A673 (cell line): ENCODE results near the gene SIDT1. TPM values are rescaled to one million over a fixed set of nuclear protein-coding genes. Genes with fewer than 3 reads are reported as not detected.

Source experiments
- BruUV-seq: library from RNA; stranded (reverse); fragments of 400-500 nt; replicated peaks from 2 replicates; lab custom pipeline; 2021; lab: Mats Ljungman, UMichigan
- CTCF ChIA-PET: fragments of 300-600 bp; sonication (Branson Sonifier 250); formaldehyde crosslinking; loops from one replicate; lab custom pipeline; 2022; ENCODE audit warnings: antibody characterized with exemption; lab: Charles Lee
- POLR2A ChIA-PET: fragments of 300-600 bp; sonication (Branson Sonifier 250); formaldehyde crosslinking; loops from one replicate; lab custom pipeline; 2022; ENCODE audit warnings: antibody characterized with exemption; ENCODE audit not compliant: low non-redundant PET; lab: Charles Lee
- DNase-seq: peaks from one replicate; pipeline ENCODE4 v3.0.0-alpha.2; 2015; ENCODE audit warnings: low spot score
- H3K27ac ChIP-seq: fragments of 200-600 bp; sonication (generic); 2 replicates; pipeline ENCODE4 v1.5.1; 2016; ENCODE audit warnings: mixed run types, low read depth, mild to moderate bottlenecking, mixed read lengths, antibody characterized with exemption, low read length; ENCODE audit not compliant: poor library complexity, severe bottlenecking
- H3K27me3 ChIP-seq: fragments of 200-600 bp; sonication (generic); replicated peaks from 2 replicates; pipeline ENCODE4 v1.6.1; 2017; ENCODE audit warnings: mixed run types, low read depth, mild to moderate bottlenecking, mixed read lengths, antibody characterized with exemption, low read length; ENCODE audit not compliant: insufficient read depth, poor library complexity
- H3K36me3 ChIP-seq: fragments of 200-600 bp; sonication (generic); 2 replicates; pipeline ENCODE4 v1.6.1; 2016; ENCODE audit warnings: mixed run types, mild to moderate bottlenecking, mixed read lengths, antibody characterized with exemption, low read length; ENCODE audit not compliant: insufficient read depth, poor library complexity, severe bottlenecking
- H3K4me1 ChIP-seq: fragments of 200-600 bp; sonication (generic); 2 replicates; pipeline ENCODE4 v1.6.1; 2017; ENCODE audit warnings: mixed run types, mild to moderate bottlenecking, mixed read lengths, antibody characterized with exemption, low read length; ENCODE audit not compliant: insufficient read depth, poor library complexity, severe bottlenecking
- H3K4me3 ChIP-seq: fragments of 200-600 bp; sonication (generic); 2 replicates; pipeline ENCODE4 v1.5.1; 2016; ENCODE audit warnings: low read depth, mixed run types, mild to moderate bottlenecking, mixed read lengths, low read length; ENCODE audit not compliant: poor library complexity, severe bottlenecking
- H3K9me3 ChIP-seq: fragments of 200-600 bp; sonication (generic); 2 replicates; pipeline ENCODE4 v1.6.1; 2016; ENCODE audit warnings: mixed run types, low read depth, mild to moderate bottlenecking, mixed read lengths, antibody characterized with exemption, low read length; ENCODE audit not compliant: poor library complexity, severe bottlenecking
- EZH2 ChIP-seq: fragments of 200-600 bp; sonication (generic); IDR thresholded peaks from 2 replicates; pipeline ENCODE4 v1.6.1; 2017; ENCODE audit warnings: borderline replicate concordance, low read depth, mild to moderate bottlenecking, mixed read lengths, antibody characterized with exemption, low read length; ENCODE audit not compliant: poor library complexity, severe bottlenecking
- intact Hi-C: fragments of 100-400 bp; cut with micrococcal nuclease; formaldehyde crosslinking; loops from one replicate; pipeline ENCODE4 v1.10.0; 2022; ENCODE audit not compliant: unreplicated experiment
- total RNA-seq: library from RNA; stranded (reverse); gene quantifications from 2 replicates; pipeline ENCODE4 v1.2.3, GENCODE V29; 2021
- TF ChIP-seq, protein P1 (sequence below): fragments of 300-800, 200-600 bp; sonication (generic); conservative IDR thresholded peaks from 2 replicates; pipeline ENCODE4 v1.5.1; 2017; ENCODE audit warnings: low read depth, mild to moderate bottlenecking, antibody characterized with exemption, low read length, moderate library complexity, mixed read lengths

Gene SIDT1
- total RNA-seq, 1 experiment from 2014 or later, result not detected

- DNase-seq, result no peak
- intact Hi-C loops, result no loop called here
- Histone ChIP-seq H3K36me3 (no peaks in the 10 kb centered on the region), H3K27me3 (no peaks in the 10 kb centered on the region), H3K27ac (no peak overlapping the region), H3K4me1 (no peaks in the 10 kb centered on the region), H3K9me3 (no peaks in the 10 kb centered on the region), H3K4me3 (no peak overlapping the region)
- ChIA-PET POLR2A (no interaction called here), CTCF (no interaction called here)
- TF ChIP-seq, protein P1, sequence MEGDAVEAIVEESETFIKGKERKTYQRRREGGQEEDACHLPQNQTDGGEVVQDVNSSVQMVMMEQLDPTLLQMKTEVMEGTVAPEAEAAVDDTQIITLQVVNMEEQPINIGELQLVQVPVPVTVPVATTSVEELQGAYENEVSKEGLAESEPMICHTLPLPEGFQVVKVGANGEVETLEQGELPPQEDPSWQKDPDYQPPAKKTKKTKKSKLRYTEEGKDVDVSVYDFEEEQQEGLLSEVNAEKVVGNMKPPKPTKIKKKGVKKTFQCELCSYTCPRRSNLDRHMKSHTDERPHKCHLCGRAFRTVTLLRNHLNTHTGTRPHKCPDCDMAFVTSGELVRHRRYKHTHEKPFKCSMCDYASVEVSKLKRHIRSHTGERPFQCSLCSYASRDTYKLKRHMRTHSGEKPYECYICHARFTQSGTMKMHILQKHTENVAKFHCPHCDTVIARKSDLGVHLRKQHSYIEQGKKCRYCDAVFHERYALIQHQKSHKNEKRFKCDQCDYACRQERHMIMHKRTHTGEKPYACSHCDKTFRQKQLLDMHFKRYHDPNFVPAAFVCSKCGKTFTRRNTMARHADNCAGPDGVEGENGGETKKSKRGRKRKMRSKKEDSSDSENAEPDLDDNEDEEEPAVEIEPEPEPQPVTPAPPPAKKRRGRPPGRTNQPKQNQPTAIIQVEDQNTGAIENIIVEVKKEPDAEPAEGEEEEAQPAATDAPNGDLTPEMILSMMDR, result no peak
- no peak for TF ChIP-seq EZH2
- BruUV-seq, result no TSS peak
Measured at GRCh38 chr3:113659996-113660395, 127.6 kb downstream of the SIDT1 start.

DNA sequence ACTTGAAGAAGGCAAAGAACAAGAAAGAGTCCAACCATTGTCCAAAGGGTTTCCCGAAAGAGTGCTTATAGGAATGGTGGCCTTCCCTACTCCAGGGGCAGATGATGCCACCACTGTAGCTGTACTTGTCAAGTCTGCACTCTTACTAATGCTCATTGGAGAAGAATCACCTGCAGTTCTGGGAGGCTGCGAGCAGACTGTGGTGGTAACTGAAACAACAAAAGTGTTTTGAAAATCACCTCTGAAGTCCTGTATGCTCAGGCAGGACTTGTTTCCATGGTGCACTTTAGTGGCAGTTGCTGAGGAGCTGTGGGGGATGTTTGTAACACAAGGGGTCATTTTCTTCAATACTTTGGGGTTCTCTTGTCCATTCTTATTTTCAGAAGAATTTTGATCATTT lies 128.1 kb downstream of the SIDT1 start:
- no peak for DNase-seq
- Histone ChIP-seq H3K36me3 (no peaks in the 10 kb centered on the region), H3K27me3 (no peaks in the 10 kb centered on the region), H3K4me3 (no peak overlapping the region), H3K4me1 (no peaks in the 10 kb centered on the region), H3K27ac (no peak overlapping the region), H3K9me3 (no peaks in the 10 kb centered on the region)
- intact Hi-C loops, result no loop called here
- ChIA-PET POLR2A (no interaction called here), CTCF (no interaction called here)
- no TSS peak for BruUV-seq
- TF ChIP-seq, protein P1, result no peak
- no peak for TF ChIP-seq EZH2

GRCh38 chr3:113660896-113661295 lies 128.5 kb downstream of the SIDT1 start:
- POLR2A ChIA-PET, result interaction anchor here (0.6 kb wide), 1 partner anchor 149 kb away, joined by 10 read pairs; no protein-coding TSS in a partner anchor
- CTCF ChIA-PET, result no interaction called here
- BruUV-seq, result no TSS peak
- Histone ChIP-seq H3K9me3 (no peaks in the 10 kb centered on the region), H3K36me3 (no peaks in the 10 kb centered on the region), H3K4me3 (no peak overlapping the region), H3K27ac (no peak overlapping the region), H3K4me1 (no peaks in the 10 kb centered on the region), H3K27me3 (no peaks in the 10 kb centered on the region)
- no peak for DNase-seq
- TF ChIP-seq, protein P1, result no peak
- no peak for TF ChIP-seq EZH2
- intact Hi-C loops, result no loop called here
